GM06990 (cell line): Measurements from ENCODE around the gene GPD2.

ENCODE experiments used
- DNase-seq: peaks from one replicate; pipeline ENCODE4 v3.0.0-alpha.2; 2011; ENCODE audit not compliant: insufficient read length; ENCODE audit errors: extremely low read depth
- H3K27me3 ChIP-seq: replicated peaks from 2 replicates; pipeline ENCODE4 v1.6.0; 2011; ENCODE audit warnings: low read length; ENCODE audit not compliant: control insufficient read depth, insufficient read depth
- H3K36me3 ChIP-seq: 2 replicates; pipeline ENCODE4 v1.5.1; 2011; ENCODE audit warnings: low read length; ENCODE audit not compliant: control insufficient read depth, insufficient read depth
- H3K4me3 ChIP-seq: replicated peaks from 2 replicates; pipeline ENCODE4 v1.5.1; 2011; ENCODE audit warnings: low read depth, mild to moderate bottlenecking, control low read depth, low read length
- CTCF ChIP-seq: IDR thresholded peaks from 2 replicates; pipeline ENCODE4 v1.5.1; 2011; ENCODE audit warnings: low read length, control low read depth, mild to moderate bottlenecking, inconsistent platforms; ENCODE audit not compliant: insufficient read depth, poor library complexity, severe bottlenecking

The GPD2 gene

GRCh38 chr2:156539086-156539860, 103.1 kb downstream of the GPD2 start:
- TF ChIP-seq CTCF, result no peak
- no peaks in the 10 kb centered on the region for H3K27me3 ChIP-seq
- no peaks in the 10 kb centered on the region for H3K36me3 ChIP-seq
- no peak overlapping the region for H3K4me3 ChIP-seq
- DNase-seq, result no peak

GRCh38 chr2:156540706-156541105, 104.5 kb downstream of the GPD2 start:
- Histone ChIP-seq H3K4me3 (no peak overlapping the region), H3K36me3 (no peaks in the 10 kb centered on the region), H3K27me3 (no peaks in the 10 kb centered on the region)
- DNase-seq, result no peak
- TF ChIP-seq CTCF, result no peak

GRCh38 chr2:156541229-156541628, 105.0 kb downstream of the GPD2 start:
- TF ChIP-seq CTCF, result no peak
- H3K36me3 ChIP-seq, result no peaks in the 10 kb centered on the region
- no peak for DNase-seq
- no peak overlapping the region for H3K4me3 ChIP-seq
- no peaks in the 10 kb centered on the region for H3K27me3 ChIP-seq

- no peak overlapping the region for H3K4me3 ChIP-seq
- no peaks in the 10 kb centered on the region for H3K36me3 ChIP-seq
- H3K27me3 ChIP-seq, result no peaks in the 10 kb centered on the region
- TF ChIP-seq CTCF, result no peak
- no peak for DNase-seq
Observed at GRCh38 chr2:156541706-156542105, 105.5 kb downstream of the GPD2 start.

GRCh38 chr2:156548413-156548812, 112.2 kb downstream of the GPD2 start:
- no peak for TF ChIP-seq CTCF
- no peaks in the 10 kb centered on the region for H3K36me3 ChIP-seq
- no peak overlapping the region for H3K4me3 ChIP-seq
- DNase-seq, result no peak
- no peaks in the 10 kb centered on the region for H3K27me3 ChIP-seq

- Histone ChIP-seq H3K36me3 (no peaks in the 10 kb centered on the region), H3K4me3 (no peak overlapping the region), H3K27me3 (no peaks in the 10 kb centered on the region)
- no peak for TF ChIP-seq CTCF
- DNase-seq, result no peak
Observed at GRCh38 chr2:156553714-156554442, 117.7 kb downstream of the GPD2 start.
